Keratinocyte (primary cell): Measurements from ENCODE around the gene FBXW12. TPM values are rescaled to one million over a fixed set of nuclear protein-coding genes. Genes with fewer than 3 reads are reported as not detected.

Experiments
- DNase-seq: peaks from one replicate; pipeline ENCODE4 v3.0.0-alpha.2; 2011; ENCODE audit warnings: low read depth, missing footprints, low spot score
- FAIRE-seq: peaks from 2 replicates; lab custom pipeline; 2011; peaks lifted over from hg19 to GRCh38; lab: Jason Lieb, UNC
- H2AFZ ChIP-seq: 2 replicates; pipeline ENCODE4 v1.6.0; 2012; ENCODE audit warnings: low read length, control low read depth, inconsistent platforms; ENCODE audit not compliant: control insufficient read depth
- H3K27ac ChIP-seq: 2 replicates; pipeline ENCODE4 v1.5.1; 2011; ENCODE audit warnings: low read length; ENCODE audit not compliant: control insufficient read depth, insufficient read depth
- H3K27me3 ChIP-seq: 3 replicates; pipeline ENCODE4 v1.6.0; 2011; ENCODE audit warnings: low read length; ENCODE audit not compliant: control insufficient read depth, insufficient read depth; ENCODE audit errors: extremely low read depth
- H3K36me3 ChIP-seq, 2 experiments: 2 replicates in 1 of 2; 3 replicates in 1 of 2; pipeline ENCODE4 v1.5.1; 2011; ENCODE audit warnings: low read length in 2 of 2, mild to moderate bottlenecking in 1 of 2; ENCODE audit not compliant: control insufficient read depth in 2 of 2, insufficient read depth in 2 of 2; ENCODE audit errors: extremely low read depth in 1 of 2
- H3K4me1 ChIP-seq: 3 replicates; pipeline ENCODE4 v1.5.1; 2011; ENCODE audit warnings: low read length; ENCODE audit not compliant: control insufficient read depth, insufficient read depth; ENCODE audit errors: extremely low read depth
- H3K4me2 ChIP-seq: 3 replicates; pipeline ENCODE4 v1.6.0; 2011; ENCODE audit warnings: low read depth, low read length; ENCODE audit not compliant: control insufficient read depth, insufficient read depth; ENCODE audit errors: extremely low read depth
- H3K4me3 ChIP-seq, 3 experiments: fragments of 200-600 bp in 1 of 3; sonication (generic) in 1 of 3; 2 replicates in 2 of 3; 3 replicates in 1 of 3; pipeline ENCODE4 v1.5.1; 2011 to 2016; ENCODE audit warnings: low read length in 3 of 3, mild to moderate bottlenecking in 3 of 3, control low read depth in 2 of 3, inconsistent platforms in 1 of 3, low read depth in 1 of 3, mixed read lengths in 1 of 3, mixed run types in 1 of 3, moderate library complexity in 1 of 3; ENCODE audit not compliant: control insufficient read depth in 2 of 3, insufficient read depth in 2 of 3; ENCODE audit errors: extremely low read depth in 1 of 3
- H3K79me2 ChIP-seq: 2 replicates; pipeline ENCODE4 v1.6.0; 2012; ENCODE audit warnings: low read length; ENCODE audit not compliant: control insufficient read depth, insufficient read depth
- H3K9ac ChIP-seq: 3 replicates; pipeline ENCODE4 v1.6.0; 2011; ENCODE audit warnings: low read length; ENCODE audit not compliant: control insufficient read depth, insufficient read depth; ENCODE audit errors: extremely low read depth
- H3K9me1 ChIP-seq: 3 replicates; pipeline ENCODE4 v1.6.0; 2011; ENCODE audit warnings: low read length; ENCODE audit not compliant: control insufficient read depth, insufficient read depth; ENCODE audit errors: extremely low read depth
- H3K9me3 ChIP-seq: 2 replicates; pipeline ENCODE4 v1.5.1; 2012; ENCODE audit warnings: low read depth, low read length; ENCODE audit not compliant: control insufficient read depth
- H4K20me1 ChIP-seq: 3 replicates; pipeline ENCODE4 v1.6.0; 2011; ENCODE audit warnings: low read length; ENCODE audit not compliant: control insufficient read depth, insufficient read depth; ENCODE audit errors: extremely low read depth
- EZH2 ChIP-seq: IDR thresholded peaks from one replicate; pipeline ENCODE4 v1.6.1; 2012; ENCODE audit warnings: inconsistent platforms, mild to moderate bottlenecking, low read length, moderate library complexity
- dilution Hi-C: fragments of 300-500 bp; cut with MboI; formaldehyde crosslinking; loops from one replicate; pipeline ENCODE4 v1.7.0; 2020; ENCODE audit warnings: low sequenced_read_pairs; ENCODE audit not compliant: extremely low pct_ligation_motif_present
- polyA plus RNA-seq, 5 experiments: library from polyadenylated mRNA; depleted of rRNA in 3 of 5; stranded (reverse) in 3 of 5; stranded (forward) in 1 of 5; unstranded in 1 of 5; fragments of >200 nt; gene quantifications; 1 replicate in 1 of 5; 2 replicates in 3 of 5; 3 replicates in 1 of 5; pipeline versions ENCODE4 v1.2.1 to v1.2.3, GENCODE V29; 2011 to 2012; ENCODE audit warnings: missing spikeins in 2 of 5, low read depth in 1 of 5, low replicate concordance in 1 of 5
- TF ChIP-seq, protein P1 (sequence below), 3 experiments: IDR thresholded peaks in 1 of 3; conservative IDR thresholded peaks in 1 of 3; optimal IDR thresholded peaks in 1 of 3; 2 replicates in 2 of 3; 3 replicates in 1 of 3; pipeline versions ENCODE3 to v1.5.1; 2011; ENCODE audit warnings: low read length in 3 of 3, mild to moderate bottlenecking in 3 of 3, moderate library complexity in 2 of 3, control low read depth in 1 of 3, inconsistent platforms in 1 of 3; ENCODE audit not compliant: insufficient read depth in 2 of 3; ENCODE audit errors: extremely low read depth in 1 of 3

FBXW12 gene
- polyA plus RNA-seq, 1 donor (not counting 4 experiments of a cell fraction or from before 2014, with no cell fraction given): not detected

DNA sequence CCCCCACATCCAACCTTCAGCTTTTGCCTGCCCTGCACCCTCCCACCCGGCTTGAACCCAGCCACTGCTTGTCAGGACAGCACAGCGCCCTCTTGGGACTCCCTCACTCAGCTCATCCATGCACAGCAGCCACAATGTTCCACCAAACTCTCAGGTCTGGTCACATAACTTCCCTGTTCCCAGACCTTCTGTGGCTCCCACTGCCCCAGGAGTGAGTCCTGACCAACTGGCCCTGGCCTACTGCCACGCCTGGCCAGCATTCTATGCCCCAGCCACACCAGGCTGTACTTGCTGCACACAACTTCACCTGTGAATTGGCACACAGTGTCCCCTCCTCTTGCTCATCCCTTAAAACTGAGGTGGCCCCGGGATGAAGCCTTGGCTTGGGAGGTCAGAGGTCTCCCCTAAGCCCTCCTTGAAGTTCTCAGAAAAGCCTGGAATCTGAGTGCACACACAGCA, 36.8 kb downstream of the FBXW12 start:
- Histone ChIP-seq H3K79me2 (no peaks in the 10 kb centered on the region), H2AFZ (no peak overlapping the region), H3K27ac (no peak overlapping the region), H3K4me2 (no peak overlapping the region), H3K4me1 (peaks cover 10% of the 10 kb centered on the region), H4K20me1 (peaks cover 10% of the 10 kb centered on the region), H3K4me3 (no peak overlapping the region), H3K36me3 (peaks cover 64 to 88% of the 10 kb centered on the region in 2 experiments), H3K9me1 (peaks cover 3% of the 10 kb centered on the region), H3K9me3 (no peaks in the 10 kb centered on the region), H3K9ac (no peak overlapping the region), H3K27me3 (no peaks in the 10 kb centered on the region)
- FAIRE-seq (no peak), DNase-seq (no peak)
- TF ChIP-seq EZH2: no peak
- TF ChIP-seq, protein P1, sequence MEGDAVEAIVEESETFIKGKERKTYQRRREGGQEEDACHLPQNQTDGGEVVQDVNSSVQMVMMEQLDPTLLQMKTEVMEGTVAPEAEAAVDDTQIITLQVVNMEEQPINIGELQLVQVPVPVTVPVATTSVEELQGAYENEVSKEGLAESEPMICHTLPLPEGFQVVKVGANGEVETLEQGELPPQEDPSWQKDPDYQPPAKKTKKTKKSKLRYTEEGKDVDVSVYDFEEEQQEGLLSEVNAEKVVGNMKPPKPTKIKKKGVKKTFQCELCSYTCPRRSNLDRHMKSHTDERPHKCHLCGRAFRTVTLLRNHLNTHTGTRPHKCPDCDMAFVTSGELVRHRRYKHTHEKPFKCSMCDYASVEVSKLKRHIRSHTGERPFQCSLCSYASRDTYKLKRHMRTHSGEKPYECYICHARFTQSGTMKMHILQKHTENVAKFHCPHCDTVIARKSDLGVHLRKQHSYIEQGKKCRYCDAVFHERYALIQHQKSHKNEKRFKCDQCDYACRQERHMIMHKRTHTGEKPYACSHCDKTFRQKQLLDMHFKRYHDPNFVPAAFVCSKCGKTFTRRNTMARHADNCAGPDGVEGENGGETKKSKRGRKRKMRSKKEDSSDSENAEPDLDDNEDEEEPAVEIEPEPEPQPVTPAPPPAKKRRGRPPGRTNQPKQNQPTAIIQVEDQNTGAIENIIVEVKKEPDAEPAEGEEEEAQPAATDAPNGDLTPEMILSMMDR (optimal IDR thresholded peaks at IDR 0.05 in 1 of 3, IDR thresholded peaks at IDR 0.05 in 1 of 3, conservative IDR thresholded peaks at IDR 0.05 in 1 of 3; ENCODE audit: extremely low read depth in 1 of 3, insufficient read depth in 2 of 3, low read length in 3 of 3): peak in 1 of 3 experiments; percentile 18
- dilution Hi-C loops: no loop called here

DNA sequence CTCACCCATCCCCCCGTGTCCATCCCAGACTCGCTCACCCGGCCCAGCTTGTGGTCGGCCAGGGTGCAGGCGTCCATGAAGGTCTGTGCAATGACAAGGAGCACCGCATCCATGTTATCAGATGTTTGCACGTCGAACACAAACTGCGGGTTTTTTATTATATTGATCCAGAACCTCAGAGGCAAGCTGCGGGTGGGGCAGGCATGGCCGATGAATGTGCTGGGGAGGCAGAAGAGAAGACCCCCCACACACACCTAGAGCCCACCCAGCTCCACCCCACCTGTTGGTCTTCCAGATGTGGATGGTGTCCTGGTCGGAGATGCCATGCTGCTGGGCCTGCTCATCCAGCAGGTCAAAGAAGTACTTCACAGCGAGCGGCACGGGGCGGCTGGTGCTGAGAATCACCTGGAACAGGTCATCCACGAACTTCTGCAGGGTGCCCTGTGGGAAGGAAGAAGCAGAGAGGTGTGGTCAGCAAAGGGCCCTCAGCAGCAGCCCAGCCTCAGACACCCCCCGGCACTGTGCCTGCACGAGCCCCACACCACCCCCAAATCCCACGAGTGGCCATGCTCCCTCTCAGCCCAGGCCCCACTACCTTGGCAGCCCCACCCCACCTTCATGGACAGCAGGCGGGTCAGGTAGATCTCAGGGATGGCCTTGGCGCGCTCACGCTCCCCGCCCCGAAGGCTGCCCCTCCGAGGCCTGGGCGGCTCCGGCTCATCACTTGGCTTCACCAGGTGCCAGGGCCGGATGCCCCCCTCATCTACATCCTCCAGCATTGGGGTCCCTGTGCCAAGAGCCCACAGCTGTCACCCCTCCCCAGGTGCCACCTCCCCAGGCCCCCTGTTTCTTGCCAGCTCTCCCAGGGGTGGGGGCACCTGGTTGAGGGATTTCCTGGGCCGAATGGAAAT, 37.5 kb downstream of the FBXW12 start:
- H3K36me3 ChIP-seq: peaks cover 64 to 91% of the 10 kb centered on the region in 2 experiments
- no peak overlapping the region for H3K9ac ChIP-seq
- no peak overlapping the region for H2AFZ ChIP-seq
- peaks cover 3% of the 10 kb centered on the region for H3K9me1 ChIP-seq
- DNase-seq (no peak), FAIRE-seq (no peak)
- H3K27ac ChIP-seq: no peak overlapping the region
- peaks cover 12% of the 10 kb centered on the region for H3K4me1 ChIP-seq
- dilution Hi-C loops: no loop called here
- H3K9me3 ChIP-seq: no peaks in the 10 kb centered on the region
- no peak overlapping the region for H3K4me2 ChIP-seq
- no peaks in the 10 kb centered on the region for H3K79me2 ChIP-seq
- no peaks in the 10 kb centered on the region for H3K27me3 ChIP-seq
- peaks cover 10% of the 10 kb centered on the region for H4K20me1 ChIP-seq
- H3K4me3 ChIP-seq: no peak overlapping the region
- TF ChIP-seq, protein P1 (optimal IDR thresholded peaks at IDR 0.05 in 1 of 3, IDR thresholded peaks at IDR 0.05 in 1 of 3, conservative IDR thresholded peaks at IDR 0.05 in 1 of 3; ENCODE audit: extremely low read depth in 1 of 3, insufficient read depth in 2 of 3, low read length in 3 of 3): no peak
- no peak for TF ChIP-seq EZH2
